HG03196 (cell line): ENCODE data around the gene CHST8.

ENCODE experiments used
- ATAC-seq: cut with Tn5 transposase; IDR thresholded peaks from one replicate; pipeline ENCODE4 v1.9.1; 2021; ENCODE audit not compliant: unreplicated experiment

Gene CHST8

DNA sequence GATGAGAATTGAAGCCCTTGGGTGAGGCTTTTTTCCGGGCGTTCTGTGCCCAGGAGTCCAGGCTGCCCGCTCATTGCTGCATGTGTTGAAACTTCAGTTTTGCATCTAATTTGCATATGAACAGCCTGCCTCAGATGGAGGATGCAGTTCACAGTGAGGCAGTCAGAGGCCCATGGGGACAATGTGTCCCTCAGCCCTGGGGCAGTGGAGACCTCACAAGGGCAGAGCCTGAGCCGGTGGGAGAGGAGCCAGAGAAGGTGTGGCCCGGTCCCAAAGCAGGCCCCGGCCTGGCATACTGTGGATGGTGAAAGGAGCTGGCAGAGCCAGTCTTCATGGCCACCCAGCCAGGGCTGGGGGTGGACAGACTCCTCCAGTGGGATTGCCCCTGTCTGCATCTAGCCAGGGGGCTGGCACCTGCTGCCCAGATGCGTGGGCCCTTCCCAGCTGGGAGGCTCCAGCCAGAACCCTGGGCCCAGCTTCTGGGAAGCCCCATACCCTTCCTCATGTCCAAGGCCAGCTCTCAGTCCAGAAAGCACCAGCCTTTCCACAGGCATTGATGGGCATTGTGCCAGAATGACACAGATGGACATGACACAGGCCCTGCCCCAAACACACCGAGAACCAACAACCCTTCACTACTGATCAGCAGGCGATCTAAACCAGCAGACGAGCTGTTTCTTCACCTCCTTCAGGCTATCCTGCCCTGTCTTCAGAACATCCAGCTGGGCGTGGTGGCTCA, 142.0 kb downstream of the CHST8 start:
- no peak for ATAC-seq

DNA sequence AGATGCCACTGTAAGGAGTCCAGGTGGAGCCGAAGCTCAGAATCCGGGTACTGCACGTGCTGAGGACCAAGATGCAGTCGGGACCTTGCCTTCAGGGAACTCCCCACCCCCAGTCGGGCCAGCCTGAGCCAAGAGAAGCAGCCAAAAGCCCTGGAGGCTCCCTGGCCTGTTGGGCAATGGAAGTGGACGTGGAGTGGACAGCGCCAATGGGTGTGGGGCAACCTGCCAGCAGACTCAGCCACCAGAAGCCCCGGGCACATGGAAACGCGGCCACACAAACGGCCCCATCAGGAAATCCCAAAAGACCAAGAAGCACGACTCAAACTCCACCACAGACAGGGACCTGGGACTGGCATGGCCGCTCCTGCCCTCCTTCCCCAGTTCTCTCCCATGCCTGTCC, 144.9 kb downstream of the CHST8 start:
- no peak for ATAC-seq

DNA sequence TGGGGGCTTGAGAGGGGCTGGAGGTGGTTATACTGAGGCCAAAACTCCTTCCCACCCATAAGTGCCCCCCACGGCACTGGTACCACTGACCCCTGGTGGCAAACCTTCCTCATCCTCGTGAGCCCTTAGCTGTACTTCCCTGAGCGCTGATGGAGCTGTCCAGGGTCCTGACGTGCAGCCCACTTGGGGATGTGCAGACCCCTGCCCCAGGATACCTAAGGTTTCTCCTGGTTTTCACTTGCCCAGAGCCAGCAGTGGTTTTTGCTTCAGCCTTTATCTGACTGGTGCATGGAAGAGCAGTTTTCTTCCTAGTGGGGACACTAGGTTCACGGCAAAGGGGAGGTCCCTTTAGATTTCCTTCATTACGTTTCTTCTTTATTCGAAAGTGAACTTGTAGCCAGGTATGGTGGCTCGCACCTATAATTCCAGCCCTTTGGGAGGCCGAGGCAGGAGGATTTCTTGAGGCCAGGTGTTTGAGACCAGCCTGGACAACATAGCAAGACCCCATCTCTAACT, 146.2 kb downstream of the CHST8 start:
- no peak for ATAC-seq

DNA sequence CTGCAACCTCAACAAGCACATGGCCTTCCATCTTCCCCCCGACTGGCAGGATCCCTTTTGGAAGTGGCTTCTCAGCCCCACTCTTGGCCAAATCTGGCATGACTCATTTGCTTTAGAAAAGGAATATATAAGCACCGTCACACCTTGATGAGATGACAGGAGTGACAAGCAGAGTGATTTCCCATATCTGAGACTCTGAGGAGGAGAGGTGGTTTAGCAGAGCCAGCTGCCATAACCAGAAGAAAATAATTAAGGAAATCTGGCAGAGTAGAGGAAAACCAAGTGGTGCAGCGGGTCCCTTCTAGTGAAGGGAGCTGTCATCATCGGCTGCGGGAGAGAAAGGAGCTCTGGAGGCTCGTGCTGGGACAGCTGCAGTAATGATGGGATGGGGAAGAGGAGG, 147.5 kb downstream of the CHST8 start:
- ATAC-seq: no peak

DNA sequence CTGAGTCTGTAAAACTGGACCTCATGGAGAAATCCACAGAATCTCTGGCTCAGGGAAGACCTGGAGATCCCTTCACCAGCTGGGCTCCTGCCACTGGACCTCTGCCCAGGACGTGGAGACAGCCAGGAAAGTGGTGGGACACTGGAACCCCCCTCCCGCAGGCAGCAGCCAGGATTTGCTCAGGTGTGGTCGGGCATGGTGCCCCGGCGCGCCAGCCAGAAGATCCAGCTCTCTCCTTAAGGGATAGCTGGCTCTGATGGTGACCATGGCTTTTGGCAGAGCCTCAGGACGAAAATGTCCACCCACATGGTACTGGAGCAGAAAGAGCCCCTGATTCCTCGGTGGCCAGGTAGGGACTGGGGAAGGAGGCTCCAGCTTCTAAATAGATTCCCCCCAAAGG, 148.4 kb downstream of the CHST8 start:
- ATAC-seq: no peak

DNA sequence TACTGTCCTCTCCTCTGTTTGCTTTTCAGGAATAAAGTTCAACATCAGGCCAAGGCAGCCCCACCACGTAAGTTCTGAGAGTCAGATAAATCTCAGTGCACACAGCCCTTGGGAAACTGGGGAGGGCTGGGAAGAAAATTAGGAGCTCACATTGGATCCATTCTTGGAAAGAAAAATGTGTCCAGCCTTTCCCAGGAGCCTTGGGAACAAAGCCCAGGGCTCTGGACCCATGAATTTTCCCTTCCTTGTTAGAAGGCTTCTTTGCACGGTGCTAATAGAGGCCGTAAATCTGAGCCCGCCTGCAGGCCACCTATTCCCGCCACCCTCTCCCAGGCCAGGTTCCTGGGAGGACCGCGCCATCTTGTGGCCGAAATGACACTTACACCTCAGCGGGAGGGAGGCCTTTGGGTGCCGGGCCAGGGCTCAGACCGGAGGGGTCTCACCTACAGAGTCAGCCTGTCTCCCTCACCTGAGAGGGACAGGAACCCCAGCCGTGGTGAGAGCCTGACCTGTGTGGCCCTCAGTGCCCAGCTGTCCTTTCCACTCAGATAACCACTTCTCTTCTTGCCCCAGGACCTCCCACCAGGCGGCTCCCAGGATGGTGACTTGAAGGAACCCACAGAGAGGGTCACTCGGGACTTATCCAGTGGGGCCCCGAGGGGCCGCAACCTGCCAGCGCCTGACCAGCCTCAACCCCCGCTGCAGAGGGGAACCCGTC, 149.8 kb downstream of the CHST8 start:
- no peak for ATAC-seq

DNA sequence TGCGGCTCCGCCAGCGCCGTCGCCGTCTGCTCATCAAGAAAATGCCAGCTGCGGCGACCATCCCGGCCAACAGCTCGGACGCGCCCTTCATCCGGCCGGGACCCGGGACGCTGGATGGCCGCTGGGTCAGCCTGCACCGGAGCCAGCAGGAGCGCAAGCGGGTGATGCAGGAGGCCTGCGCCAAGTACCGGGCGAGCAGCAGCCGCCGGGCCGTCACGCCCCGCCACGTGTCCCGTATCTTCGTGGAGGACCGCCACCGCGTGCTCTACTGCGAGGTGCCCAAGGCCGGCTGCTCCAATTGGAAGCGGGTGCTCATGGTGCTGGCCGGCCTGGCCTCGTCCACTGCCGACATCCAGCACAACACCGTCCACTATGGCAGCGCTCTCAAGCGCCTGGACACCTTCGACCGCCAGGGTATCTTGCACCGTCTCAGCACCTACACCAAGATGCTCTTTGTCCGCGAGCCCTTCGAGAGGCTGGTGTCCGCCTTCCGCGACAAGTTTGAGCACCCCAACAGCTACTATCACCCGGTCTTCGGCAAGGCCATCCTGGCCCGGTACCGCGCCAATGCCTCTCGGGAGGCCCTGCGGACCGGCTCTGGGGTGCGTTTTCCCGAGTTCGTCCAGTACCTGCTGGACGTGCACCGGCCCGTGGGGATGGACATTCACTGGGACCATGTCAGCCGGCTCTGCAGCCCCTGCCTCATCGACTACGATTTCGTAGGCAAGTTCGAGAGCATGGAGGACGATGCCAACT, 150.5 kb downstream of the CHST8 start:
- ATAC-seq: no peak

DNA sequence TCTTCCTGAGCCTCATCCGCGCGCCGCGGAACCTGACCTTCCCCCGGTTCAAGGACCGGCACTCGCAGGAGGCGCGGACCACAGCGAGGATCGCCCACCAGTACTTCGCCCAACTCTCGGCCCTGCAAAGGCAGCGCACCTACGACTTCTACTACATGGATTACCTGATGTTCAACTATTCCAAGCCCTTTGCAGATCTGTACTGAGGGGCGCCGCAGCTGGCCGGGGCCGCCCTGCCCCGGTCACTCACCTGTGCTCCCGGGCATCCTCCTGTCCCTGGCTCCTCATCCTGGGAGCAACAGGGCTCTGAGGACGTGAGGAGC, 151.1 kb downstream of the CHST8 start:
- ATAC-seq: no peak

DNA sequence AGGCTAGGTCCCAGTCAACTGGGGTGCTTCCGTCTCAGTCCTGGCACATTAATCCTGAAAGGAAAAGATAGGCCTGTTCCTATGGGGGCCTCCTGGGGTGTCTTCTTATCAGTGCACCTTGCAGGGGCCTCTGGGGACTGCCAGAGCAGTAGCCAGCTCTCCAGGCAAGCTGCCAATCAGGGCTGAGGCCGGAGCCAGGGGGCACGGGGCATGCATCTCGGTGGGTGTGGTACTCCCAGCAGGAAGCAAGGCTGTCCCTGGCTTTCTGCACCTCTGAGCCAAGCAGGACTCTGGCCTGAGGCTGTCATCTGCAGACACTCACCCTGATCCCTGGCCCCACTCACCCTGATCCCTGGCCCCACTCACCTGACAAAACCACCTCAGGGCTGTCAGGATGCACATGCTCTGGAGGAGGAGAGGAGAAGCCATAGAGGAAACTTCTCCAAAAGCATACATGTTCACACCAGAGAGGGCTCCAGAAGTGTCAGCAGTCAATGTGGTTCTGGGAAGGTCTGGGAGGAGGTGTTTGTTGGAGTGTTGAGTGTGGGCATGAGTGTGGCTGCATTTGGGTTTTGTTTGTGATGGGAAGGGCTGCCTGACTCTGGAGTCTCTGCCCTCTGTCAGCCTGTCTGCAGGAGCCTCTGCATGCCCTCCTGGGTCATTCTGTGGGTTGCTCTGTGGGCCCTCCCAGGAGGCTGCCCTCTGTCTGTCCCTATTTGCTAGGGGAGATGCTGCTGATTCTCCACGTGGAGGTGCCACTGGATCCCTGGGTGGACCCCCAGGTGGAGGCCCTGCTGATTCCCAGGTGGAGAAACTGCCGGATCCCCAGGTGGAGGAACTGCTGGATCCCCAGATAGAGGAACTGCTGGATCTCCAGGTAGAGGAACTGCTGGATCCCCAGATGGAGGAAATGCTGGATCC, 152.2 kb downstream of the CHST8 start:
- no peak for ATAC-seq

DNA sequence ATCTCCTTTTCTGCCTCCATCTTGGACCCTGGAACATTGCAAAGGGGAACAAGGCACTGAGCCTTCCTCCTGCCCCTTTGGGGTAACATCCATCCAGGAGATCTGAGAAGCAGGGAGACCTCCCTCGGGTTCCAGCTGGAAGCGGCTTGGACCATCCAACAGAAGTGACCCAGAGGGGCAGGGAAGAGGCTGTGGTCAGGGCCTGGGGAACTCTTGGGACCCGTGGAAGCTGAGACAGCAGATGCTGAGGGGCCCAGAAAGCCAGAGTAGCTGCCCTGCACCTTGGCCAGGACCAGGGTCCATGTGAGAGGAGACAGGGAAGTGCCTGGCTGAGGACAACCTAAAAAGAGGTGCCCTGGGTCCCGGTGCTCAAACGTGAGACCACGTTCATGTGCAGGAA, 153.0 kb downstream of the CHST8 start:
- no peak for ATAC-seq

DNA sequence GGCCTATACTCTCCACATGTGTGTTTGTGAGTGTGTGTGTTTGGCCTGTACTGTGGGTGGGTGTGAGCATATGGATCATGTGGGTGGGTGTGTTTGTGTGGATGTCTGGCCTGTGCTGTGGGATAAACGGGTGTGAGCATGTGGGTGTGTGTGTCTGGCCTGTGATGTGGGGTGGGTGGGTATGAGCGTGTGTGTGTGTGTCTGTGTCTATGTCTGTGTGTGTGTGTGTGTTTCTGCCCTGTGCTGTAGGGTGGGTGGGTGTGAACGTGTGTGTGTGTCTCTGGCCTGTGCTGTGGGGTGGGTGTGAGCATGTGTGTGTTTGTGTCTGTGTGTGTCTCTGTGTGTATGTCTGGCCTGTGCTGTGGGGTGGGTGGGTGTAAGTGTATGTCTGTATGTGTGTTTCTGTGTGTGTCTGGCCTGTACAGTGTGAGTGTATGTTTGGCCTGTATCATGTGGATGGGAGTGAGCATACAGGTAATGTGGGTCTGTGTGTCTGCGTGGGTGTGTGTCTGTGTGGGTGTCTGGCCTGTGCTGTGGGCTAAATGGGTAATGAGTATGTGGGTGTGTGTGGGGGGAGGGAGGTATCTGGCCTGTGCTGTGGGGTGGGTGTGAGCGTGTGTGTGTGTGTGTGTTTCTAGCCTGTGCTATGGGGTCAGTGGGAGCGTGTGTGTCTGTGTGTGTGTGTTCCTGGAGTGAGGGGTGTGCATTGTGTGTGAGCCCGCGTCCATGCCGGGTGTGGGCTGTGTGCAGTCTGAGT, 154.2 kb downstream of the CHST8 start:
- ATAC-seq: no peak

DNA sequence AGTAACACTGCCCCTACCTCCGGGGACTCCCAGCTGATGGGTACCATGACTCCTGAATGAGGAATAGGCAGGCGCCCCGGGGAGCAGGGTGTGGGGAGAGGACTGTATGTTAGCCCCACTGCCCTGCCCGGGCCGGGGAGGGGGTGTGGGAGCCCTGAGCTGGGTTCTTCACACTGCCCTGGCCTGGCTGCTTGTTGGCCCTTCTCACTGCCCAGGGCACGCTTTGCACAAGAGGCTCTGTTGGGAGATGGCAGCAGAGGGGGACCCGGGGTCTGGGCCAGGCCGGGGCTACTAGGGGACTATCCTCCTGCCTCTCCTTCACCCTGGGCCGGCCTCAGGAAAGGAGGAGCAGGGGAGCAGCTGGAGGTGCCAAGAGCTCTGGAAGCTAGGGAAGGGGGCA, 155.6 kb downstream of the CHST8 start:
- ATAC-seq: no peak

DNA sequence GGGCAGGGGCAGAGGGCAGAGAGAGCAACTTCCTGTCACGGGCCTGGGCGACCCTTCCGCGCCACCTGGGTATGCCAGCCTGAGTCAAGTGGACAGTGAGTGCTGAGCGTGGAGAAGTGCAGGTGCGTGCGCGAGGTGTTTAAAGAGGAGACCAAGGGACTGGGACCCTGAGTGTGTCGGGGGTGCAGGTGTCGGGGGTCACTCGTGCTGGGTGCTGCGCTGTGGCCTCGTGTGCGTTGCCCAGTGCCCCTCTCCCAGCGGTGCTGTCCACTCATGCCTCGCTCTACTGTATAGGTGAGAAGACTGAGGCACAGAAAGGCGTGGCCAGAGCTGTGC, 156.0 kb downstream of the CHST8 start:
- ATAC-seq: no peak

DNA sequence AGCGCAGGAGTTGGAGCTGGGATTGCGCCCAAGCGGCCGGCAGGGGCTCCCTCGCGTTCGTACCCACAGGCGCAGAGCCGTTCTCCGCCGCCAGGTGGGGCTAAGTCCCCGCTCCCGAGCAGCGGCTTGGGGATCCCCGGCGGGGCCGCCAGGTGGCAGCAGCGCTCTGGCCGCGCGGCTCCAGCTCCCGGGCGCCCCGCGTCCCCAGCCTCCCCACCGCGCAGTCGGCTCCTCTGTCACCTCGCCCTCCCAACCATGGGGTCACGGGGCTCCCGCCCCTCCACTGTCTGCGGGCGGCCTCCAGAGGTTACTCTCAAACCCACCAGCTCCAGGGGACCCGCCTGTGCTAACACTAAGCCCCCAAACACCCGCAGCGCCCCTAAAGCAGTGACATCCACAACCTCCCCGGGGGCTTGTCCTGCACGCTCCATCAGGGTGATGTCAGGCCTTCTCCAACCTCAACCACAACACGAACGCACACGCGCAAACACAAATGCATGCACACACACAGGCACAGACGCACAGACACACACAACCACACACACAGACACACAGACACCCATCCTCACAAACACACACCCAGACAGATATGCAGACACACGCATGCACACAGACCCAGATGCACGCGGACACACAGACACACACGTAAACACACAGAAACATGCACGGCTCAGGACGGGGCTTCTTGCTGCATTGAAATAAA, 156.5 kb downstream of the CHST8 start:
- ATAC-seq: peak; percentile 80

DNA sequence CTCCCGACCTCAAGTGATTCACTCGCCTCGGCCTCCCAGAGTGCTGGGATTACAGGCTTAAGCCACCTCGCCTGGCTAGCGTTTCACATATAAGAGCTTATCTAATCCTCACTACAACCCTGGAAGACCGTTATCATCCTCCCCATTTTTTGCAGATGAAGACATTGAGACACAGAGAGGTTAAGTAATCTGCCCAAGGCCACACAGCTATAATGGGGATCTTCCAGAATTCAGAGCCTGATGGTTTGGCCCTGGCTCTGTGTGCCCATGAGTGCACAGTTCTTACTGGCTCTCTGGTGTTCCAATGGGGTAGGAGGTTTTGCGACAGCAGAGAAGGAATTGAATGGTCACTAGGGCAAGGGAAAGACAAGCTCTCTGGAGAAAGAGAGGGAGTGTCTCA, 158.1 kb downstream of the CHST8 start:
- no peak for ATAC-seq

DNA sequence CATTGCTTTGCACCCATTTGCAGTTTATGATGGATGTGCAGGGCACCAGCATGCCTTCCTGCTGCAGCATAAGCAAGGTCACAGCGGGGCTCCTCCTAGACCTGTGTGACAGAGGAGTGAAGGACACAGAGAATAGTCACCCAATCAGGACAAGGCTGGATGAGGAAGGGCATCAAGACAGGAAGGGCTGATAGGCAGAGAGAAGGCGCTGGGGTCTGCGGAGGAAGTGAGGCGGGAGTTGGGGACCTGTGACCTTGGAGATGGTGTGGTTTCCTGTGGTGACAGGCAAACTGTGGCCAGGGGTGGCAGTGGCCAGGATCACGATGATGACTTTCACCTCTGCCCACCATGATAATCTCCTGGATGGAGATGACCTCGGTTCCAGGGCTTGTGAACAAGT, 158.5 kb downstream of the CHST8 start:
- ATAC-seq: no peak

DNA sequence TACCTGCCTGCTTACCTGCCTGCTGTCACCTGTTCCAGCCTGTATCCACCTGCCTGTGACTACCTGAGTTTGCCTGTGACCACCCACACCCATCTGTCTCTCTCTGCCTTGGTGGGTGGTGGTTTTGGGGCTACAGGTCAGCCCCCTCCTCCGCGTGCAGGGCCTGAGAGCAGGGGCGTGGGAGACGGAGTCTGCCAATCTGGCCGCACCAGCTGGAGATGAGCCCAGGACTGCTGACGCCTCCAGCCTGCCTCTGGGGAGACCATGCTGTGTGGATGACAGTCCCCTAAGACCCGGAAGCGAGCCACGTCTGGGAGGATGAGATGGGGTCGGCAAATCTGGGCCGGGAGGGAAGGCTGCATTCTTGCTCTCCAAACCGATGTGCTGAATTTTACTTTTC, 159.0 kb downstream of the CHST8 start:
- no peak for ATAC-seq

DNA sequence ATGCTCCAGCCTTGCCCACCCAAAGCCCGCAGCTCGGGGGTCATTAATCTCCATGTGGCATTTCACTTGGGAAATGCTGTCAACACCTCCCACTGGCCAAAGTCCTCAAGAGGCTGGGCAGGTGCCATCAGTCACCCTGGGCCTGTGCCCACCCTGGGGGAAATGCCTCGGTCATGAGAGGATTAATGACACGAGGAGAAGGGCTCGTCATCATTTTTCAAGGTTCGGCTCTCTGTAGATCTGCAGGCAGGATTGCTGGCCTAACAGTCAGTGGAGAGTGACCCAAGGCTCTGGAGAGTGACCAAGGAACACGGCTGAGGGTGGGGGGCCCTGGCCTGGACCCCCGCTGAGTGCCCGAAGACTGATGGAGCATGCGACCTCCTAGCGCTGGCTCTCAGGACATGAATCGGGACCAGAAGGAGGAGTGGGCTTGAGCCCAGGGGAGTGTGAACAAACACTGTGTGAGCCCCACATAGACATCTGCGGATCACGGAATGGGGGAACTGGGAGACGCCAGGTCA, 159.7 kb downstream of the CHST8 start:
- no peak for ATAC-seq

DNA sequence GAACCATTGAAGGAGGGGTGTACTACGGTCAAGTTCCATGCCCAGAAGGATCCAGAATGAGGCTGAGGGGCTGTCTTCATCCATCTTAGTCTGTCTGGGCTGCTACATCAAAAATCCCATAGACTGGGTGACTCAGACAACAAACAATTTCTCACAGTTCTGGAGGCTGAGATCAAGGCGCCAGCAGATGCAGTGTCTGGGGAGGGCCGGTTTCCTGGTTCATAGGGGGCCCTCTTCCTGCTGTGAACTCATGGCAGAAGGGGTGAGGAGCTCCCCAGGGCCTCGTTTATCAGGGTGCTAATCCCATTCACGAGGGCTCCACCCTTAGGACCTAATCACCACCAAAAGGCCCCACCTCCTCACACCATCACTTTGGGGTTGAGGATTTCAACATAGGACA, 160.2 kb downstream of the CHST8 start:
- ATAC-seq: no peak

DNA sequence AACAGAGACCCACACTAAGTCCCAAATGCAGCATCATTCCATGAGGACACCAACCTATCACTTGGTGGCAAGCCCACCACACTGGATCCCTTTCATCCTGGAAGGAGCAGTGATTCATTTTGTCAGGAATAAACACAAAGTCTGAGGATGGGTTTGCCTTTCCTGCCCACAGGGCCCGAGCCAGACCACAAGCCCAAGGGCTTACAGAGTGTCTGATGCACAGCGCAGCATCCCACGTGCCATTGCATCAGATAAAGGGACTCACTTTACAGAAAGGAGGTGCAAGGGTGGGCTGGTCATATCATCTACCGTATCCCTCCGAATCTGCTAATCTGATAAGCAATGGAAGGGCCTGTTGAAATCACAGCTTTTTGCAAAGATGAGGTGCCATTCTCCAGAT, 162.7 kb downstream of the CHST8 start:
- no peak for ATAC-seq
